NOMO-1 treated with DMSO at 0.1 percent for 48 hours (cell line): ENCODE measurements around the gene PLCH2.

ENCODE experiments used
- DNase-seq: peaks from one replicate; lab custom pipeline; 2025; ENCODE audit not compliant: unreplicated experiment; lab: John Stamatoyannopoulos, UW

The PLCH2 gene

DNA sequence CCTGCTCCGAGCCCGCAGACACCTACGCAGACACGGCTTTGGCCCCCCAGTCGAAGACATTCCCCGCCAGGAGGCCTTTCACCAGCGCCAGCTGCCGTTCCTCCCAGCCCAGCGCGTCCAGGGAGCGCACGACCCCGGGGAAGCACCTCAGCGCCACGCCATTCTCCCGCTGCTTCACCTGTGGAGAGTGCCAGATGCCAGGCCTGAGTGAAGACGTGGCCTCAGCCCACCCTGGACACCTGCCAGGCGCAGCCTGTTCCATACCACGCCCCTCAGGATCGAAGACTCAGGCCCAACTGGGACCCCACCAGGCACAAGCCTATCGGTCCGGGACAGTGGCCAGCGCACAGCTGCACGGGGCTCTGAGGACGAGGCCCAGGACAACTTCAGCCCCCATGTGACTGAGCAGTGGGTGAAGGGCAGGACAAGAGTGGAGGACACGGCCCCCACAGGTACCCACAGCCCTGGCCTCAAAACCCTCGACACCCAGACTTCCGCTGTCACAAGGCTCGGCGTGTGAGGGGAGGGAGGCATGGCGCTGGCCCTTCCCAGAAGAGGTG lies 36.9 kb downstream of the PLCH2 start:
- DNase-seq: no peak

DNA sequence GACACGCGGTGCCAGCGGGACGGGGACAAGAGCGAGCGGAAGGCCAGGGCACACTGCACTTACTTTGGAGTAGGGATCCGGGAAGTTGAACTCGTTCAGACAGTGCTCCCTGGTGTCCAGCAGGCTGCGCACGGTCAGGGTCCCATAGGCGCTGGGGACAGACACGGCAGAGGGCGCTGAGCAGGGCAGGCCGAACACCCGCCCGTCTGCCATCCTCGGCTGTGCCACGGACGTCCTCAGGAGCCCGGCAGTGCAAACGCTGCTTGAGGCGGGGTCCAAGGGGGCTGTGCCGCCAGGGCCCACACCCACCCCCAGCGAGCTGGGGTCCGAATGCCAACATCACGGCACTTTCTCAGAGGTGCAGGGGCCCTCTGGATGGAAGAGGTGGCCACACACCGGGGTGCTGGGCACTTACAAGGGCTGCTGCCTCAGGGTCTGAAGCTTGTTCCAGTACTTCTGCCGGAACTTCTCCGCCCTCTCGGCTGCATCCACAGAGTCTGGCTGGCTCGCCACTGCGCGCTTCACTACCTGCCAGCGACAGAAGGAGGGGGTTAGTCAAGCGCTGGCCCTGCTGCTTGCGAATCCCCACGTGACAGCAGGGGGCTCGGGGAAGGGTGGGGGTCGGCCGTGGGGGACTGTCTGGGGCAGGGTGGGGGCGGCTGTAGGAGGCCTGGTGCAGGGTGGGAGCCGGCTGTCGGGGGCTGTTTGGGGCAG lies 38.0 kb downstream of the PLCH2 start:
- DNase-seq: no peak

DNA sequence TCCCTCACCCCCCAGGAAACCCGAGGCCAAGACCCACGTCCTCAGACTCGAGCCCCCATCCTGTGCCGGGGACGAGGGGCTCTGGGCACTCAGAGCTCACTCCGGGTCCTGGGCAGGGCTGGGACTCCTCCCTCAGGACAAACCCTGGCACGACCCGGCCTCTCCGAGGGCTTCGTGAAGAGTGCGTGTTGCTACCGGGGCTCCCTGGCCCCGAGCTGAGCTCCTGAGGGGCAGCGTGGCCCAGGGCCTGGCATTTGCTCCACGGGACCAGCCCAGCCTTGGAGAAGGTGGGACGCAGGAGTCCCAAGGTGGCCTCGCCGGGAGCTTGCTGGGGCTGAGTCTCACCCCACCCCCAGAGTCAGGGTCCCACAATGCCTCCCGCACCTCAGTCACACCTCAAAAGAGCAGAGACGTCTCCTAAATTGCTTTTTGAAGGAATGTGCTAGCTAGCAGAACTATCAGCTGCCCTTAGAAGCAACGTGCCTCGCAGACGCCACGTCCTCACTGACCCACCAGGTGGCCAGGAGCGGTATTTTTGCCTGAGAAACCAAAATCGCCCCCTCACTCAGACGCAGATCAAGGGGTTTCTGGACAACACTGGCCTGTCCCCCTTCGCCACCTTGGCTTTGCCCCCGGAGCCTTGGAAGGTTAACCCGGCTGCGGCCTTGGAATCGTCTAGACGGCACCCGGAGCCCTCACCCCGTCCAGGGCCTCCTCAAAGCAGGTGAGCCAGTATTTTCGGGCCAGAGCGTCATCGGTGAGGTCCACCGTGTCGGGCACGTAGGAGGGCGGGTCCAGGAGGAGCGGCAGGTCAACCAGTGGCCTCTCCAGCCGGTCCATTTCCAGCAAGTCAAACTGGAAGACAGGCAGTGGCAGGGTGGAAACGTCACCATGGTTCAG lies 39.0 kb downstream of the PLCH2 start:
- no peak for DNase-seq

DNA sequence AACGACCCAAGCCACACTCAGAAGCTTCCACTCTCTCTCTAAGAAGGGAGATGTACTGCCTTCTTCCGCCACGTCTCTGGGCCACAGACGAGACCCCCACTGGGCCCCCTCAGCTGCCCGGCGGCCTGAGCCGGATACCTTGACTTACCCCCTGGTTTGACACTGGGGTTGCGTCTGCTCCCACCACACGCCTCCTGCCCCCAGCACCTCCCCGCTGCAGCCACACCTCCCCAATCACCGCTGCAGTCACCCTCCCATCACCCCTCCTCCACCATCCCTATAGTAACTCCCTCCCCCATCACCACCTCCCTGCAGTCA lies 39.6 kb downstream of the PLCH2 start:
- no peak for DNase-seq

DNA sequence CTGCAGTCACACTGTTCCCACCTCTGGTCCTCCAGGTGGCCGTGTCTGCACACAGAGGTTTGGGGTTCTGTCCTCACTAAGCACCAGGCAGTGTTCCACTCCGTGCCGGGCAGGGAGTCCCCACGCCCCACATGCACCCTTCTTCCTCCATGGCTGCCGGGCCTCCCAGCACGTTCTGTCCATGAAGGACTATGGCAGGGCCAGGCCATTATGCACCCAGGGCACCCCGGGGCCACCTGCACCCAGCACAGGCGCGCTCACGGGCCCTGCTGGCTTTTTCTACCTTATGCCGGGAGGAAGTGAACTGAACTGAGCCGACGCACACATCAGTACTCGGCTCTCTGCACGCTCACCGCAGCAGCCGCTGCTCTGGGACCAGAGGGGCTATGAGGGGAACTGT lies 40.0 kb downstream of the PLCH2 start:
- no peak for DNase-seq

DNA sequence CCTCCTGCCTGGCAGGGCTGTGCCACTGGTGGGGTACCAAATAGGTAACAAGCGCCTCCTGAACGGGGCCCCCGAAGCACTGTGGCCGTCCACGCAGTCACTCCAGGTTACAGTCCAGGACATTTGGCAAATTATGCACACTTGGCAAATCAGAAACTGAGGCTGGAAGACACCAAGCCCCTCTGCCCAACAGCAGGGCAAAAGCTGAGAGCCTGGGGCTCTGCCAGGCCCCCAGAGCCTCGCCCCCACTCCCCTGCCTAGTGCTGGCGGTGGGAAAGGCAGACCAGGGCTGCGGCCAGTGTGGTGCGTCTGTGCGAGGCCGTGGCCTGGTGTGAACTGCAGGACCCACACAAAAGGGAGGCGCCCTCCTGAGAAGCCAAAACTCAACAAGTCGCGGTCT lies 40.9 kb downstream of the PLCH2 start:
- no peak for DNase-seq

DNA sequence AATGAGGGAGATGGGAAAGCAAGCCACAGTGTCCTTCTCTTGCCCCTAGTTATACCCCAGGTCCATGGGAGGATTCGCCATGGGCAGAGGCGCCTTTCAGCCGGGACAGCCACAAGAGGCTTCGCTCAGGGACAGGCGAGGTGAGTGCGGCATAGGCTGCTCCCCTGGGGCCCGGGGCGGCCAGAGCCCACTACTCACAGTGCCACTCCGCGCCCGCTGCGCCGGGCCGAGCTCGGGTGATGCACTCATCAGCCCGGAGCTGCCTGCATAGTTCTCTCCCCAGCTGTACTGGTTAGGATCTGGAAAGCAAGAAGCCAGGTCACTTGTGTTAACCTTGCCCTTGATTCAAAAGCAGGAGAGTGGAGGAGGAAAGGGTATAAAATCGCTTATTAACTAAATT lies 41.9 kb downstream of the PLCH2 start:
- no peak for DNase-seq

DNA sequence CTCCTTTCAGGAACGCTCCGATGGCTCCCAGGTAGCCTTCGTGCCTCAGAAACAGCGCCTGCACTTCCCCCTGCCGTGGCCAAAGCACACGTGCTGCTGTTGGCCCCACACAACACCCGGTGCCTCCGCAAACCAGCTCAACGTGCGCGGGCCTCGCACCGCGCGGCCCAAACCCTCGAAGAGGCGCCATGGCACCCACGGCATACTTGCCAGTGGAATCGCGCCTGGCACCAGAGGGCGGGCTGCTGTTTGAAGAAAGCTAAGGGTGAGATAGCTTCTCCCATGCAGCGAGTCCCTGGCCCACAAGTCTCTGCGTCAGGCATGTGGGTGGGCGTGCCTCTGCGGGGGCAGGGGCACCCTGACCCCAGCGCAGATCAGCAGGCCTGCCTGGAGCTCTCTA lies 42.4 kb downstream of the PLCH2 start:
- no peak for DNase-seq

DNA sequence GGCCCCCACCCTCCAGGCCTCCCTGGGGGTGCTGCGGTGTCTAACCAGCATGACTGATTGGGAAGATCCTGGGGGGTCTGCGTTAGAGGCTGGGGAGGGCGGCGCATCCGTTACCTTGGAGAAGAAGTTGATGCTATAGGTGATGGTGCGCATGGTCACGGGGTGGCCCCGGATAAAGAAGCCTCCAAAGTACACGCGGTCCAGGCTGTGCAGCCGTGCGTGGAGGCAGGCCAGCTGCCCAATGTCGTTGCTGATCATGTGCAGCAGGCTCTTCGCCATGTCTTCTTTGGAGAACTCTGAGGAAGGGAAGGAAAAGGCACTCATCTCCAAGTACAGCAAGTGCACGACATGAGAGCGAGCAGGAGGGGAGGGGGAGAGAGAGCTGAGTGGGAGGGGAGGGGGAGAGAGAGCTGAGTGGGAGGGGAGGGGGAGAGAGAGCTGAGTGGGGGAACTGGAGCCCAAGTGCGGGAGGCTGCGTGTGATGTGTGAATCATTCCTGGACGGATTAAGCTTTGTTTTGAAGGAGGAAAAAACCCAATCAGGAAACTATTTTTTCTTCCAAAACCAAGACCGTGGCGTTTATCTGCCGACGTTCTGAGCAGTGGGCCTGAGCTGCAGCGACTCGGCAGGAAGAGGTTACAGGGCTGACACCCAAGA lies 43.1 kb downstream of the PLCH2 start:
- DNase-seq: no peak

DNA sequence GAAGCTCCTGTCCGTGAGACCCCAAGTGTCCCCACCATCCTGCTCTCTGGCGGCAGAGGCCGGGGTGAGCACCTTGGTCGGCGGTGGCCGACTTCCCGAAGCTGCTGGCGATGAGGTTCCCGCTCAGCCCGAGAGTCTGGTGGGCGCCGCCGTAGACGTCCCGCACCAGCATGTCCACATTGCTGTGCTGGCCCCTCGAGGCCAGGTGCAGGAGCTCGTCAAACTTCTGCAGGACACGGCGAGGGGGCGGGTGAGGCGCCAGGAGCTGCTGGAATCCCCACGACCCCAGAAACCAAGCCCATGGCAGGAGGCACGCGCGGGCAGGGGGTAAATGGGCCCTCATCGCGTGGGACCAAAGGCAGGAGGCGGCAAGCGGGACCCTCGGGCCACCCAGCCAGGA lies 43.6 kb downstream of the PLCH2 start:
- DNase-seq: no peak

DNA sequence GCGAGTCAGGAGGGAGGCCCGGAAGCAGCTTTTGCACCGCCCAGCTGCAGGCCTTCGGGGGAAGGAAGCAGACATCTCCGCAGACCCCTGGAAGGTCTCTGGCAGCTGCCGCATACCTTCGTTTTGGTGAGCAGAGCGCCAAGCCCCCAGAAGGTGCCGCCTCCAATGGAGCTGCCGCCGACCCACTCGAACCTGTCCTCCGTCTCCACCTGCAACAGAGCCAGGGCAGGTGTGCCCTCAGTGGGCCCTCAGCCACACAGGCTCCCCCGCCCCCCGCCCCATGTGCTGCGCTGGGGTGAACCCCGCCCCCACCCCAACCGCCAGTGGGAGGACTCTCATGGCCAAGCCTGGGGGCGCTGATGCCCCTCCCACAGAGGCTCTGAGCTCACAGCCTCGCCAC lies 44.1 kb downstream of the PLCH2 start:
- DNase-seq: no peak

DNA sequence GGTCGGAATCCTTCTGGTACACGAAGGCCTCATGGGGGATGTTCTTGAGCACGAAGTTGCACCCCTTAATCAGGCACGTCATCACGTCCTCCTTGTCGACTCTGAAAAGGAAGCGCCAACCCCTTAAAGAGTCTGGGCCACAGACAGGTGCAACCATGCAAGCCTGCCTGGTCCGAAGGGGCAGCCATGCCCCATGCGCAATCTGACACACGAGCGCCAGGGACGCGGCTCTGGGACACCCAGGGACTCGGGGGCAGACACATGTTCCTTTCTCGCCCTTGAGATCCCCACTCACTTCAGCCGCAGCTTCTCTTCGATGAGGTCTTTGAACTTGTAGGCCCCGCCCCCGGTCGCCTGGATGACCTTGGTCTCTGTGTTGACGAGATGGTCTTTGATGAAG lies 44.7 kb downstream of the PLCH2 start:
- DNase-seq: no peak

DNA sequence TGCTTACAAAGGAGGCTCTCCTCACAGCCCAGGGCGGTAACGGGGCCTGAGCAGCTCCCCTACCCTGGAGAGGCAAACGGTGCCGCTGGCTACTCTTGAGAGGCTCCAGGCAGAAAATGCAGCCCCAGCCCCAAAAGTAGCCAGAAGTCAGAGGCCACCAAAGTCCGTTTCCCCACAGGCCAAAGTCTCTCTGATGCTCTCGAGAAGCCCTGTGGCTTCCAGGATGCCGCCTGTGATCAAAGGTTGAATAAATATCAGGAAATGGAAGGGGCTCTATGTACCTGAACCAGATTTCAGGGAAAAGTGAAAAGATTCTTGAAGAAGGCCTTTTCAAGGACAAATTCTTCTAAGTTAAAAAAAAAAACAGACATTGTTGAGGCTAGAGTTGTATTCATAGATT lies 46.1 kb downstream of the PLCH2 start:
- DNase-seq: no peak

DNA sequence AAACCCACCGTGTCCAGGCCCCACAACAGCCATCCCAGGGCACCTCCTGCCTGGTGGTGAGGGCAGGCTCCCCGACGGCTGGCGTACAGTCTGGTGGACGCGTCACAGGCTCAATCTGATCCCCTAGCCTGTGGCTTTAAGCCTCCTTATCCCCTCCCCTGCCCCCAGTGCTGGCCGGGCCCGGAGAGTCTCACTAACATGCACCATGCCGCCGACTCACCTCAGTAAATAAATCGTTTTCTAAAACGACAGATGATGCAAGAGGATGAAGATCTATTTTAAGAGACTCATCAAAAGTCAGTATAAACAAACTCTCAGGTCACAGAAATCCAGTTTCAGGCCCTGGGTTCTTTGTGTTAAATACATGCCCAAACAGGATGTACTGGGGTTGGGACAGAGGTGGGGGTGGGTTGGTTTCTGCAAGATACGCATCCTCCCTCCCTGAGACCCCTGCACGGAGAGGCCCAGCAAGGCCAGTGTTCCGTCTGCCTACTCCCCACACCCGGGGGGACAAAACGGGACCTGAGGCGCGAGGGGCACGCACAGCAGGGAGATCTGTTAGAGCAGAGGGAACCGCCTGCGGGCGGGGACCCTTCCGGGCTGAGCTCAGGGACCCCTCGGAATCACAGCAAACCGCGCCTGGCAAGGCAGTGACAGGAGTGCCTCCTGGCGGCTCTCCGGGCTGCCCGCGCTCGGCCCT lies 47.3 kb downstream of the PLCH2 start:
- DNase-seq: no peak

DNA sequence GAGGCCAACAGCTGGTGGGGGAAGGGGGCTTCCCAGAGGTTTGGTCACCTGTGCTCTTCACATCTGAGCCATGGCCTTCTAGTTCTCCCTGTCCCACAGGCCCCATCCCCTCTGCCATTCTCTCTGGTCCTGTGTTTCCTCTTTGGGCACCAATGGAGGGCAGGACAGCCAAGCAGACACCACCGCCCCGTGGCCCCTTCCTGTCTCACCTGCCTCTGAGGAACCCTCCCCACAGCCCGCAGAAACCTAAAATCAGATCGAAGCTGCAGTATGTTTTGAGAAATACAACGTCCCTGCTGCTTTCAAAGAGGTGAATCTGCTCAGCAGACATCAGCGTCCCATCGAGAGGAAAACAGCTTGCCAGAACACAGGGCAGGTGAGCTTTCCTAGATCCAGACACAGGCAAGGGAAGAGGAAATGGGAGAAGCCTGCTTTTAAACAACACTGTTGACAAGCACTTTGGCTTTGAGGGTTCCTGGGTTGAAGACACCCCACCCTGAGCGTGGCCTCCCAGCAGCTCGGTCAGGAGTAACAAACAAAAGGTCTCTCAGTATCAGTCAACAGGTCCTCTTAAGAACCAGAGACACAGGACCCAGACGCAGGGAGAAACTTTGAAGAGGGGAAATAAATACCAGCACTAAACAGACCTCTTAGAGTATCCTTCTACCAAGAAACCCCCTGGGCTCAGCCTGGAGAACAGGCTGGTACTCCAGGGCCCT lies 48.0 kb downstream of the PLCH2 start:
- DNase-seq: no peak

DNA sequence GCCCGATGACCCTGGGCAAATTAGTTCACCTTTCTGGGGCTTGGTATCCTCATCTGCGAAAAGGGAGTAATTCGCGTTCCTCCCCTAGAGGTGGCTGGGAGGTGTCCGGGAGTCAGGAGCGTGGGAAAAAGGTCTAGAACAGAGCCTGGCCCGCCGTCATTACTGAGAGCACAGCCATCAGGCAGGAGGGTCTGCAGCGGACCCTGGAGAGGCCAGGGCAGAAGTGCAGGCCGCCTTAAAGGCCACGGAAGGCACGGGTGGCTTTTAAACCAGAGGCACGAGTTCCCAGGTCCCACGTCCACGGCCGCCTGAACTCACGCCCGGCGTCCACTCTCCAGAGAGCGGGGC lies 49.5 kb downstream of the PLCH2 start:
- no peak for DNase-seq

DNA sequence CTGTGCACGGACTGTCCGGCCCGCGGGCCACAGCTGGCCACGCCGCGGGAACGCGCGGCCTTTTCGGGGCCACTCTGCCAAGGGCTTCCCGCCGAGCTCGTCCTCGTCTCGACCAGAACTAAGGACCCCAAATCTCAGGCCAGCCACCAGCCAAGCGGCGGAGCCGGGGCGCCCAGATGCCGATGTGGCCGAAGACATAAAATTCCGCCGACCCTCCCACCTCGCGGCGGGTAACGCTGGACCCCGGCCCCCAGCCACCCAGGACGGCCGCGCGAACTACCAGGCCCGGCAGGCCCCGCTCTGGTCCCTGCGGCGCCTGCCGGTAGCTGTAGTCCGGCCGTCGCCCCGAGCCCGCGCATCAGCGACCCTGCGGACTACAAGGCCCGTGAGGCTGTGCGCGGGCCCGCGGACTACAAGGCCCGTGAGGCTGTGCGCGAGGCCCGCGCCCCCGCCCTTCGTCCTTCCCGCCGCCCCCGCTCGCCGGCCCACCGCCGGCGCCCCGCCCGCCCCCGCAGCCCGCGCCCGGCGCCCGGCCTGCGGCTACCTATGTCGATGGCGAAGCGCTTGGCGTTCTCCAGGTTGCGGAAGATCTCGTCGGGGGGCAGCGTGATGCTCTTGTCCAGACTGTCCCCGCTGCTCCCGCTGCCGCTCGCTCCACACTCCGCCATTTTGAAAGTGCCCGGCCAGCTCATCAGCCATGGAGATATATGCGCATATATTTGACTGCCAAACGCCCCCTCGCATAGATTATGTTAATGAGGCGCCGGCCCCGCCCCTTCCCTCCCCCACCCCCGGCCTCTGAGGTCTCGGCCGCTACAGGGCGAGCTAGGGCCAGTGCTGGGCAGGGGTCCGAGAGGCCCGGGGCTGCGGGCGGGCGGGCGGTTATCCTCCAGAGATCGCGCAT lies 50.1 kb downstream of the PLCH2 start, which contains the start of gene PANK4:
TSS of gene PANK4 (minus strand) at position 677 of the 904 bp plus-strand sequence. CDS start at position 668, 9 bp downstream.
- DNase-seq: peak; percentile 88

DNA sequence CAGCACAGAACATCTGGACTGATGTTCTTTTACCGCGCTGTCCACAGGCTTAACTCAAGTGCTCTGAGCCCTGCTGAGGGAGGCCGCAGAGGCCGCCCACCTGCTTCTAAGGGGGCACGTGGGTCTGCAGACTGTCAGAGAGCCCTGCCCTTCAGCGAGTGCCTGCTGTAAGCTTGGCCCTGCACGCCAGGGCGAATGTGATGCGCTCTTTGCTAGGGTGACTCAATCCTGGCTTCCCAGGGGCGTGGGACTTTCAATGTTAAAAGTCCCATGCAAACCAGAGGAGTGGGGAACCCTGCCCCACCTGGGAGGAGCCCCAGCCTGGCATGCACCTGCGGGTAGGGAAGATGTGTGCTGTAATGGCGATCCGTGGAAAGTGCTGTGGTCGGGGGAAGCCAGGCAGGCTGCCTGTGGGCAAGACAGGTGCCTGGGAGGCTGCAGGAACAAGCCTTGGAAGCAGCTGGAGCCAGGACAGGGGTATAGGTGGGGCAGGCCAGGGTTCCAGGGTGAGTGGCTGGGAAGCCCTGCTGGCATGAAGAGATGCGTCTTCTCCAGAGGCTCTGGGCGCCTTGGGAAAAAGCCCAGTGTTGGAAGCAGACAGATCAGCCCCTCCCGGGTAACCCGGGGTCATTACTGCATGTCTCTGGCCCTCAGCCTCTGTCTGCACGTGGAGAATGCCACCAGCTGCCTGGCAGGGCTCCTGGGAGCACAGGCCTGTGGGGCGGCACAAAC lies 50.9 kb downstream of the PLCH2 start:
- no peak for DNase-seq

DNA sequence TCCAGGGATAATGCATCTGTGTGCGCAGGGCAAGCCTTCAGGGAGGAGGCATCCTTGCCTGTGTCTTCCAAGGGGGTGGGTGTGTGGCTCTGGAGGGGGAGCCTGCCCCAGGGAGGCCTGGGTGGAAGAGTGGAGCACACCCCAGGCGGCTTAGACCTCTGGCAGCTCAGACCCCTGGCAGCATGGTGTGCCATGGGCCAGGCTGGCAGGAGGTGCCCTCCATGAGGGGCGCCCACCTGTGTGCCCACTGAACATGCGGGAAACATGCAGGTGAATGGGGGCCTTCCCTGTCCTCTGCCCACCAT lies 51.4 kb downstream of the PLCH2 start:
- DNase-seq: no peak
